COLO668 (cell line): Measurements from ENCODE around the gene PUM1.
"Not testable (repeated sequence)": the region's sequence is repeated elsewhere in the genome, so short reads cannot be mapped to it uniquely, and the experiment has no call there.

Source experiments
- DNase-seq: peaks from one replicate; lab custom pipeline; 2025; ENCODE audit not compliant: unreplicated experiment; lab: John Stamatoyannopoulos, UW

The PUM1 gene

GRCh38 chr1:30966690-30967369 is 98.7 kb downstream of the PUM1 start:
- DNase-seq: peak; percentile 46

- DNase-seq: no peak
Observed at GRCh38 chr1:30965924-30966599, 99.5 kb downstream of the PUM1 start.

- DNase-seq: no peak
Observed at GRCh38 chr1:30964706-30965105, 100.8 kb downstream of the PUM1 start.

GRCh38 chr1:30962609-30963508 is 102.7 kb downstream of the PUM1 start:
- no peak for DNase-seq

GRCh38 chr1:30957560-30958222 is 107.8 kb downstream of the PUM1 start:
- no peak for DNase-seq

GRCh38 chr1:30955448-30956015 is 110.0 kb downstream of the PUM1 start:
- no peak for DNase-seq

GRCh38 chr1:30953685-30954084 is 111.8 kb downstream of the PUM1 start:
- DNase-seq: no peak

- DNase-seq: no peak
Observed at GRCh38 chr1:30952098-30952497, 113.4 kb downstream of the PUM1 start.

- no peak for DNase-seq
Observed at GRCh38 chr1:30950700-30951099, 114.8 kb downstream of the PUM1 start.

GRCh38 chr1:30950053-30950452 is 115.5 kb downstream of the PUM1 start:
- no peak for DNase-seq

GRCh38 chr1:30949487-30949838 is 116.1 kb downstream of the PUM1 start:
- DNase-seq: not testable (repeated sequence)

- DNase-seq: not testable (repeated sequence)
Observed at GRCh38 chr1:30948813-30949486, 116.6 kb downstream of the PUM1 start.

GRCh38 chr1:30948278-30948677 is 117.2 kb downstream of the PUM1 start:
- no peak for DNase-seq

- no peak for DNase-seq
Observed at GRCh38 chr1:30947212-30947611, 118.3 kb downstream of the PUM1 start.

- DNase-seq: no peak
Observed at GRCh38 chr1:30942326-30942963, 123.1 kb downstream of the PUM1 start.

- no peak for DNase-seq
Observed at GRCh38 chr1:30940541-30940940, 125.0 kb downstream of the PUM1 start.

- no peak for DNase-seq
Observed at GRCh38 chr1:30936541-30937171, 128.9 kb downstream of the PUM1 start.

GRCh38 chr1:30935758-30936157 is 129.8 kb downstream of the PUM1 start:
- not testable (repeated sequence) for DNase-seq

GRCh38 chr1:30934613-30935012 is 130.9 kb downstream of the PUM1 start:
- DNase-seq: no peak
